Activated naive CD4-positive, alpha-beta T cell (primary cell): Measurements from ENCODE around the gene TMX1.
A peak's percentile ranks its signal among the peaks of the same experiment; 100 is the strongest.
"Not testable (repeated sequence)": the region's sequence is repeated elsewhere in the genome, so short reads cannot be mapped to it uniquely, and the experiment has no call there.

ENCODE experiments used
- DNase-seq, 4 experiments: peaks; one replicate each; lab custom pipeline; 2025; lab: John Stamatoyannopoulos, UW

TMX1 gene

GRCh38 chr14:51239813-51240803, at the start of gene TMX1:
TSS of gene TMX1 (plus strand) at chr14:51240247. CDS start at chr14:51240293, 46 bp downstream.
- peak; percentile 61 to 79 (median 66) for DNase-seq

GRCh38 chr14:51201890-51202289, 38.2 kb upstream of the TMX1 start:
- no peak for DNase-seq

DNA sequence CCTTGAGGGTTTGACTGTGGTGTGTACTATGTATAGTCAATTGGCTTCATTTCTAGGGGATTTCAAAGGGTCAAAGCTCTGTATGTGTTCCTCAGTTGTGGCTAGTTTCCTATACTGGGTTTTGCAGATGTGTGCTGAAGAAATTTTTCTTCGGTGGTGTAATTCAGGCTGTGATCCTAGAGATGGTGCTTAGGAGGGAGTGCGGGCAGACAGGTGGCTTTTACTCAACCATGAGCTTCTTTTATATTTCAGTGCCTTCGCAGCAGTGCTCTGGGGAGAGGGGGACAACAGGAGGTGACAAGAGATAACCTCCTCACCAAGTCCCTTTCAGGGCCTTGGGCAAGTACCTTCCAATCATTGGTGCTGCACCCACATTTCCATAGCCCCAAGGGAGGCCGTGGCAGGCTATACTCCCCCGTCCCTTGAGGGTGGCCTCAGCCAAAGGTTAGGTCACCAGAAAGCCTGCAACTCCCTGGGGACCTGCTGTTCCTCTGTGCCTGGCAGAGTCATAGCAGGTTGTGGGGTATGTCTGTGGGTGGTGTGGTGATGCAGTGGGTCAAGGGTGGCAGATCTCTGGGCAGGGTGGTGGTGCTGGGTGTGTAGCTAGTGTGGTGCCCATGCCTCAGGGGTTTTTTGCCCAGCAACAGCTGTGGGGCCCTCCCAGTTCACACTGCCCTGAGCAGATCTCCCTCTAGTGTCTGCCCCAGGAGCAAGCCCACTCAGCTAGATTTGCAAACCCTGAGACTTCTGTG, 37.0 kb upstream of the TMX1 start:
- DNase-seq, result no peak

DNA sequence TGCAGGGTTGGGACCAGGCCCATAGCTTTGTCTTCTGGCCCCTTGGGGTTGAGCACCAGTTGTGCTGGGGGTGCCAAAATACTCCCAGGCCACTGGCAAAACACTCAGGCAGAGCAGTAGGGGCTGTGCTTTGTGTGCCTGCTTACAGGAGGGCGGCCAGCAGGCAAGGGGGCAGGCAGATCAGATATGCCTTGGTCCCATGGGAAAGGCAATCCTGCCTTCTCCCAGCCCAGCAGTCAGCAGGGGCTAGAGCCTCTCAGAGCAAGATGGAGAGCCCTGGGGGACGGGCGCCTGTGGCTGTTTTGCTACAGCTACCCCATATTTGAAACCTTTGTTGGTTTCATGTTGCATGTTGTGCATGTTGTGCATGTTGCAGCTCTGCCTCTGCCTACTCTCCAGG, 36.2 kb upstream of the TMX1 start:
- DNase-seq, result no peak

GRCh38 chr14:51205486-51205885, 34.6 kb upstream of the TMX1 start:
- no peak for DNase-seq

- no peak for DNase-seq
Measured at GRCh38 chr14:51206462-51206861, 33.6 kb upstream of the TMX1 start.

DNA sequence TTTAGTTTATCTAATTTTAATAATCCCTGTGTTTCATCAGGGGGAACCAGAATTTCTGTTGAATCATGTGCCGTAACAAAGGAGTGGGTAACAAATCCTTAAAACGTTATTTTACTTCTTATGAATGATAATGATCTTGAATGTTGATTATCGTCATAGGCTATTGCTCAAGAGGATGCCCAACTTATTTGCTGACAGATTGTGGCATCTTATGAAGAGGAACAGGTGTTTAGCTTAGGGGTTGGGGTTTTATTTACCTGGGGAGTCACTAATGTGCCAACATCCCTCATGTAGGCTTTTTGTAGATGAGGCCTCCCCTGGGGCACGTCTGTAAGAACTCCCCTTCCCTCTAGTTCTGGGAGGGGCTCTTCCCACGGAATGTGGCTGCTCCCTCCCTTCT, 32.4 kb upstream of the TMX1 start:
- no peak for DNase-seq

GRCh38 chr14:51208982-51209381, 31.1 kb upstream of the TMX1 start:
- no peak for DNase-seq

GRCh38 chr14:51209457-51209856, 30.6 kb upstream of the TMX1 start:
- no peak for DNase-seq

GRCh38 chr14:51210594-51210993, 29.5 kb upstream of the TMX1 start:
- DNase-seq, result no peak

DNA sequence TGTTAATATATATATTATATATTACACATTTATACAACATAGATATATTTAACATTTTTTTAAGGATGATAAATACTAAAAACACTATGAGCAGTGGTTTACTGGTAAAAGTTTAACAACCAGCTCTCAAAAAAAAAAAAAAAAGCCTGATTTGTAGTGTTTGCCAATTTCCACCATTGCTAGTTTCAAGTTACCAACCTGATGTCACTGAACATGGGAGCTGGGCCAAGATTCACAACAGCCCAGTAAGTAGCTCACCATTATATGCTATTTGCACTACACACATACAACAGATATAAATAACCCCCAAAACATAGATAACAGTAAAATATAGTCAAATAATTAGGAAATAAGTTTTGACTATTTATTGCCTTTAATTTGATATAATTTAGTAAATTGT, 28.9 kb upstream of the TMX1 start:
- no peak for DNase-seq

- no peak for DNase-seq
Measured at GRCh38 chr14:51216602-51217001, 23.4 kb upstream of the TMX1 start.

DNA sequence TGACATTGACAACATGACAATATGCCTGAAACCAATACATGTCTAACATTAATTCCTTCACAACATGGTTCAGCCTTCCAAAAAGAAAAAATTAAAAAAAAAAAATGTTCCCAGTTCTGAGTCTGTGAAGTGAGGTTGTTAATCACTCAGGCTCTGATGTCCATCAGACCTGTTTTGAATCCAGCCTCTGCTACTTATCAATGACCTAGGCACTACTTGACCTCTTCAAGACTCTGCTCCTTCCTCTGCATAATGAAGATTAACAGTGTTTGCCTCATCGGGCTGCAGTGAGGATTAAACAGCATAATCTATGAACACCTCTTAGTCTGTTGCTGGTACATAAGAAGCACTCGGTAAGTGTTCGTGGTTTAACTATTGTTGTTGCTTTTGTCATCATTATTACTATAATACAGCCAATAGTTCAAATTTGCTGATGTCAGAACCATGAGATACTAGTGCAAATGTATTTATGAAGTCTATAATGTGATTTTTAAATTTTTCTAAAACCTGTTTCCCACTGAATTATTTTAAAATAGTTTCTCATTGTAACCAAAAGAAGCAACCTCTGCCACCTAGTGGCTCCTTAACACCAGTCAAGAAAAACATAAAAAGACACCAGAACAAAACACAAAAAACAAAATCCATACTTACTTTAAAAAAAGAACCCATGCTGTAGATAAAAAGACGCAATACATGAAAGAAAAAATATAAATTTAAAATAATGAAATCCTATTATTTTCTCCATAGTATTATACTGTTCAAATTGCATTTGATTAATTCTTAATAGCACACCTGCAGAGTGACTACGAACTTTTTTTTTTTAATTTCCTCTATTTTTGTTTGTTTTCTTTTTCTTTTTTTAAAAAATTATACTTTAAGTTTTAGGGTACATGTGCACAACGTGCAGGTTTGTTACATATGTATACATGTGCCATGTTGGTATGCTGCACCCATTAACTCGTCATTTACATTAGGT, 20.3 kb upstream of the TMX1 start:
- DNase-seq, result no peak

GRCh38 chr14:51223463-51223862, 16.6 kb upstream of the TMX1 start:
- not testable (repeated sequence) for DNase-seq

DNA sequence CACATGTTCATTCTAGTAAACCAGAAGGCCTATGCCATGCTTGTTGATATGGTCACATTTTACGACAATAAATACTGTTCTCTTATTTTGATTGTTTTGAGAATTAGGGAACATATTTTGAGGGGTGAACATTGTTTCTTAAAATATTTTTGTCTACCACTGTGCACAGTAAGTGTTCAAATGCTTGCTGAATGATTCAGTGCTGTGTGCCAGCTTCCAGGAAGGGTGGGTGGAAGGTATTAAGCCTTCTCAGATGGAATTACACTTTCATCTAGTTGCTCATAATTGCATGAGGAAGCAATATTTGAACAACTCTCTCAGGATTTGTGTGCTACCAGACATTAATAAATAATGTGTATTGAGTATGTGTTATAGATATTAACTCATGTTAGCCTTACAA, 15.5 kb upstream of the TMX1 start:
- no peak for DNase-seq

DNA sequence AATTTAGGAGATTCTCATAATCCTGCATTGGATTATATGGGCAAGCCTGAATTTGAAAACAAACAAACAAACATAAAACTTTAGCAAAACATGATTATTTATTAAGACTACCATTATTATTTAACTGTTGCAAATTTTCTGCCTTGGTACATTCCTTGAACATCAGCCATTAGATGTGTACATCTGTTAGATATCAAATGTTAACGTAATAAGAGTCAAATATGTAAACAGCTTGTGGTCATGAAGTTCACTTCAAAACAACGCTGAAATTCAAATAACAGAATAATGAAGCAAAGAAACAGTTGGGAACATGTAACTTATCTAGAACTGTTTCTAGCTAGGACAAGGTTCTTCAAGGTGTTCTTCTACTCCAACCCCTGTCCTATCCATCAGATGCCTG, 14.3 kb upstream of the TMX1 start:
- no peak for DNase-seq

- no peak for DNase-seq
Measured at GRCh38 chr14:51228391-51228790, 11.7 kb upstream of the TMX1 start.

GRCh38 chr14:51228890-51229289, 11.2 kb upstream of the TMX1 start:
- no peak for DNase-seq

DNA sequence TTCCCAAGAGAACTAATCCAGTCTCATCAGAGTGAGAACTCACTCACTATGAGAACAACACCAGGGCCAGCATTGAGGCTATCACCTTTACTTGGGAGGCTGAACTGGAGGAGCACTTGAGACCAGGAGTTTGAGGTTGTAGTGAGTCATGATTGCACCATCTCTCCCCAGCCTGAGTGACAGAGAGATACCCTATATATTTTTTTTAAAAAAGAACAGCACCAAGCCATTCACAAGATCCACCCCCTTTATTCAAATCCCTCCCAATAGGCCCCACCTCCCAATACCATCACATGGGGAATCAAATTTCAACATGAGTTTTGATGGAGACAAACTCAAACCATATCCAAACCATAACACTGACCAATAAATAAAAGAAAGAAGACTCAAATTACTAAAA, 3.7 kb upstream of the TMX1 start:
- no peak for DNase-seq

DNA sequence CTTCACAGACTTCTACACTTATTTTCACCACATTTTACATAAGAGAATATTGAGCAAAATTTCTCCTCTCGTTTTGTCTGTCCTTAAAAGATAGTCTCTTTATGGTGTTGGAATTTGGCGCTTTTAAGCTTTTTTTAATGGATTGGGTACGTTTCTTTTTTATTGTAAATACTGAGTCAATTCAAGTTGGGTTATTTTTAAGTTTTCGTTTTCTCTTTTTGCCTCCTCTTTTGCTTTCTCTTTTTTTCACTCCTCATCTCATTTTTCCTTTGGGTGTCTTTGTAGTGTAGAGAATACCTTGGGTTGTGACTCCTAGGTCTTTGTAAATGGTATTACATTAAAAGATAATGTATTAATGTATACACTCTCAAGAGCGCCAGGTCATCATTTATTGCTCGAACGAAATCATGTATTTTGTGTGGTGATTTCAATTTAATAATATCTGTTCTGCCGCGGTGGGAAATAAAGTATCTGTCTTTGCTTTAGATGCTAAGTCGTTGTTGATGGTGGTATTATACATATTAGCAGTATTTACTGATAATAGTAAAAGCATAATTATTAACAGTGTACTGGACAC, 845 bp downstream of the TMX1 start:
- DNase-seq, result no peak
